ENCODE results near the gene HES4. TPM values are rescaled to one million over a fixed set of nuclear protein-coding genes. Genes with fewer than 3 reads are reported as not detected.

HES4 gene
- total RNA-seq, 1 experiment from 2014 or later, result 145 TPM

DNA sequence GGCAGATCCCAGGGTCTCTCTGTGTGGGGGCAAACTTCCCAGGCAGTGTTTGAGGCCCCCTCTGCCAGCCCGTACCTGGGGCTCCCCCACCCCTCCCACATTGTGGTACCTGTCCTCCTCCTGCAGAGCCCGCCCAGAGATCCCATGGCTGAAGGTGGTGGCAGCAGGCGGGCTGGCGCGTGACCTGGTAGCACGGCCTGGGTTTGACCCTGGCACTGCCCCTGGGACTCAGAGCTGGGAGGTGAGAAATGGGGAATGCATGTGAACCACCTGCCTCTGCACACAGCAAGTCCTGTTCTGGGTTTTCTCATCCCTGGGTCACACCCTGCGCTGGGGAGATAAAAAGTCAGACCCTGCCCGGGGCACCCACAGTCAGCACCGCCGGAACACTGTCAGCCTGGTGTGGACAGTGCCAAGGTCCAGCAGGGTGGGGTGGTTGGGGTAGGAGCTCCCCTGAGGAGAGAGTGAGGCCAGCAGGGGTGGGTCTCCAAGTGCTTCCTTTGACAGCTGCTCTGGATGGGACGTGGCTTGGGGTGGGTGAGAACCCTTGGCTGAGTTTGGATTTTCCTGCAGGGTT is 31.9 kb upstream of the HES4 start:
- ATAC-seq, result no peak
- ChIA-PET RAD21 (ENCODE audit: low non-redundant PET in 1 of 2, low total read pairs in 2 of 2, uncharacterized antibody in 2 of 2, unreplicated experiment in 2 of 2) (no interaction called here), CTCF (no interaction called here), POLR2A (no interaction called here)
- Histone ChIP-seq H2AFZ (ENCODE audit: low read depth, low read length, poor library complexity, severe bottlenecking) (no peak overlapping the region), H3K79me2 (ENCODE audit: insufficient read depth, low read length) (peaks cover 65% of the 10 kb centered on the region), H3K4me2 (ENCODE audit: low read length) (no peak overlapping the region), H3K9ac (ENCODE audit: low read length) (no peak overlapping the region), H3K4me3 (replicated peaks in 1 of 2; ENCODE audit: low read depth in 1 of 2, low read length in 2 of 2) (no peak overlapping the region), H3K27me3 (ENCODE audit: insufficient read depth, low read length) (no peaks in the 10 kb centered on the region), H3K4me1 (ENCODE audit: control insufficient read depth in 1 of 2, insufficient read depth in 2 of 2, low read length in 2 of 2) (peaks cover 0 to 6% of the 10 kb centered on the region in 2 experiments; a peak in 1 of 4 replicates), H3K9me3 (ENCODE audit: control insufficient read depth in 1 of 2, insufficient read depth in 1 of 2, low read depth in 1 of 2, low read length in 2 of 2) (no peaks in the 10 kb centered on the region), H4K20me1 (ENCODE audit: insufficient read depth) (no peaks in the 10 kb centered on the region), H3K27ac (ENCODE audit: low read depth, low read length) (no peak overlapping the region; the same call in 1 of the 2 replicates), H3K9me2 (ENCODE audit: insufficient read depth) (no peaks in the 10 kb centered on the region), H3K36me3 (ENCODE audit: control insufficient read depth in 1 of 2, insufficient read depth in 2 of 2, low read length in 2 of 2) (peaks cover 0 to 19% of the 10 kb centered on the region in 2 experiments; a peak in 1 of 4 replicates)
- TF ChIP-seq CBX3 (IDR thresholded peaks at IDR 0.05; ENCODE audit: low read depth), result no peak
- no peak for TF ChIP-seq SP1 (IDR thresholded peaks at IDR 0.05; ENCODE audit: low read depth)
- TF ChIP-seq YY1 (IDR thresholded peaks at IDR 0.05; ENCODE audit: extremely low read depth, insufficient replicate concordance, low read depth, low read length), result no peak
- TF ChIP-seq, protein P1, sequence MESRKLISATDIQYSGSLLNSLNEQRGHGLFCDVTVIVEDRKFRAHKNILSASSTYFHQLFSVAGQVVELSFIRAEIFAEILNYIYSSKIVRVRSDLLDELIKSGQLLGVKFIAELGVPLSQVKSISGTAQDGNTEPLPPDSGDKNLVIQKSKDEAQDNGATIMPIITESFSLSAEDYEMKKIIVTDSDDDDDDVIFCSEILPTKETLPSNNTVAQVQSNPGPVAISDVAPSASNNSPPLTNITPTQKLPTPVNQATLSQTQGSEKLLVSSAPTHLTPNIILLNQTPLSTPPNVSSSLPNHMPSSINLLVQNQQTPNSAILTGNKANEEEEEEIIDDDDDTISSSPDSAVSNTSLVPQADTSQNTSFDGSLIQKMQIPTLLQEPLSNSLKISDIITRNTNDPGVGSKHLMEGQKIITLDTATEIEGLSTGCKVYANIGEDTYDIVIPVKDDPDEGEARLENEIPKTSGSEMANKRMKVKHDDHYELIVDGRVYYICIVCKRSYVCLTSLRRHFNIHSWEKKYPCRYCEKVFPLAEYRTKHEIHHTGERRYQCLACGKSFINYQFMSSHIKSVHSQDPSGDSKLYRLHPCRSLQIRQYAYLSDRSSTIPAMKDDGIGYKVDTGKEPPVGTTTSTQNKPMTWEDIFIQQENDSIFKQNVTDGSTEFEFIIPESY (IDR thresholded peaks at IDR 0.05; ENCODE audit: extremely low read depth, insufficient replicate concordance, low read length), result no peak
- TF ChIP-seq TCF7L2 (IDR thresholded peaks at IDR 0.05; ENCODE audit: borderline replicate concordance, extremely low read depth, insufficient read depth, insufficient read length), result no peak
- TF ChIP-seq, protein P2, sequence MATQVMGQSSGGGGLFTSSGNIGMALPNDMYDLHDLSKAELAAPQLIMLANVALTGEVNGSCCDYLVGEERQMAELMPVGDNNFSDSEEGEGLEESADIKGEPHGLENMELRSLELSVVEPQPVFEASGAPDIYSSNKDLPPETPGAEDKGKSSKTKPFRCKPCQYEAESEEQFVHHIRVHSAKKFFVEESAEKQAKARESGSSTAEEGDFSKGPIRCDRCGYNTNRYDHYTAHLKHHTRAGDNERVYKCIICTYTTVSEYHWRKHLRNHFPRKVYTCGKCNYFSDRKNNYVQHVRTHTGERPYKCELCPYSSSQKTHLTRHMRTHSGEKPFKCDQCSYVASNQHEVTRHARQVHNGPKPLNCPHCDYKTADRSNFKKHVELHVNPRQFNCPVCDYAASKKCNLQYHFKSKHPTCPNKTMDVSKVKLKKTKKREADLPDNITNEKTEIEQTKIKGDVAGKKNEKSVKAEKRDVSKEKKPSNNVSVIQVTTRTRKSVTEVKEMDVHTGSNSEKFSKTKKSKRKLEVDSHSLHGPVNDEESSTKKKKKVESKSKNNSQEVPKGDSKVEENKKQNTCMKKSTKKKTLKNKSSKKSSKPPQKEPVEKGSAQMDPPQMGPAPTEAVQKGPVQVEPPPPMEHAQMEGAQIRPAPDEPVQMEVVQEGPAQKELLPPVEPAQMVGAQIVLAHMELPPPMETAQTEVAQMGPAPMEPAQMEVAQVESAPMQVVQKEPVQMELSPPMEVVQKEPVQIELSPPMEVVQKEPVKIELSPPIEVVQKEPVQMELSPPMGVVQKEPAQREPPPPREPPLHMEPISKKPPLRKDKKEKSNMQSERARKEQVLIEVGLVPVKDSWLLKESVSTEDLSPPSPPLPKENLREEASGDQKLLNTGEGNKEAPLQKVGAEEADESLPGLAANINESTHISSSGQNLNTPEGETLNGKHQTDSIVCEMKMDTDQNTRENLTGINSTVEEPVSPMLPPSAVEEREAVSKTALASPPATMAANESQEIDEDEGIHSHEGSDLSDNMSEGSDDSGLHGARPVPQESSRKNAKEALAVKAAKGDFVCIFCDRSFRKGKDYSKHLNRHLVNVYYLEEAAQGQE (IDR thresholded peaks at IDR 0.05; ENCODE audit: low read depth), result no peak
- TF ChIP-seq EZH2phosphoT487 (IDR thresholded peaks at IDR 0.05; ENCODE audit: borderline replicate concordance), result no peak
- TF ChIP-seq, protein P3, sequence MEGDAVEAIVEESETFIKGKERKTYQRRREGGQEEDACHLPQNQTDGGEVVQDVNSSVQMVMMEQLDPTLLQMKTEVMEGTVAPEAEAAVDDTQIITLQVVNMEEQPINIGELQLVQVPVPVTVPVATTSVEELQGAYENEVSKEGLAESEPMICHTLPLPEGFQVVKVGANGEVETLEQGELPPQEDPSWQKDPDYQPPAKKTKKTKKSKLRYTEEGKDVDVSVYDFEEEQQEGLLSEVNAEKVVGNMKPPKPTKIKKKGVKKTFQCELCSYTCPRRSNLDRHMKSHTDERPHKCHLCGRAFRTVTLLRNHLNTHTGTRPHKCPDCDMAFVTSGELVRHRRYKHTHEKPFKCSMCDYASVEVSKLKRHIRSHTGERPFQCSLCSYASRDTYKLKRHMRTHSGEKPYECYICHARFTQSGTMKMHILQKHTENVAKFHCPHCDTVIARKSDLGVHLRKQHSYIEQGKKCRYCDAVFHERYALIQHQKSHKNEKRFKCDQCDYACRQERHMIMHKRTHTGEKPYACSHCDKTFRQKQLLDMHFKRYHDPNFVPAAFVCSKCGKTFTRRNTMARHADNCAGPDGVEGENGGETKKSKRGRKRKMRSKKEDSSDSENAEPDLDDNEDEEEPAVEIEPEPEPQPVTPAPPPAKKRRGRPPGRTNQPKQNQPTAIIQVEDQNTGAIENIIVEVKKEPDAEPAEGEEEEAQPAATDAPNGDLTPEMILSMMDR (IDR thresholded peaks at IDR 0.05 in 2 of 3, conservative IDR thresholded peaks at IDR 0.05 in 1 of 3; ENCODE audit: borderline replicate concordance in 1 of 3, insufficient read depth in 1 of 3, low read depth in 2 of 3, low read length in 2 of 3), result no peak
- no peak for TF ChIP-seq FOSL1 (IDR thresholded peaks at IDR 0.05; ENCODE audit: low read depth)
- no peak for TF ChIP-seq EZH2 (IDR thresholded peaks at IDR 0.05)
- TF ChIP-seq POLR2AphosphoS5 (IDR thresholded peaks at IDR 0.05; ENCODE audit: low read depth, low read length), result no peak
- no peak for DNase-seq (ENCODE audit: low read depth, low spot score)
- BruUV-seq (replicated peaks), result no TSS peak
- intact Hi-C loops (cut with micrococcal nuclease), result no loop called here

All from HCT116 (cell line).